NCI-H1105 (cell line): ENCODE results near the gene ADK.
"Not testable (repeated sequence)": the region's sequence is repeated elsewhere in the genome, so short reads cannot be mapped to it uniquely, and the experiment has no call there.

ENCODE experiments used
- DNase-seq: peaks from one replicate; lab custom pipeline; 2025; lab: John Stamatoyannopoulos, UW

Gene ADK

DNA sequence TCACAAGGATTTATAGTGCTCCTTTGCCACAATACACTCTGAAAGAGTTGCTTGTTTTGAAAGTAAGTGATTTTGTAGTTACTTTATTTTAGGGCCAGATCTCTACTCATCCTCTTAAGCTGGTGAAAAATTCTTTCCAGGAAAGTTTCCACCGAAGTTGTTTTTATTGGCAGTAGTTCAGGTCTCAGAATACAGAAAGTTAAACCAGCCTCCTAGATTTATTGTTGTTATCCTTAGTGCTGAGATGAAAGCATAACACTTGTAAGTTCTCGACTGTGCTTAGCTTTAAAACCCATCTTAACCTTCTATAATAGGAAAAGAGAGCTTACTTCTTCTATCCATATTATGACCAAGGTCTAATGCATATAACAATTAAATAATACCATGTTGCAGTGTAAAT lies 5.9 kb upstream of the ADK start:
- DNase-seq: no peak

DNA sequence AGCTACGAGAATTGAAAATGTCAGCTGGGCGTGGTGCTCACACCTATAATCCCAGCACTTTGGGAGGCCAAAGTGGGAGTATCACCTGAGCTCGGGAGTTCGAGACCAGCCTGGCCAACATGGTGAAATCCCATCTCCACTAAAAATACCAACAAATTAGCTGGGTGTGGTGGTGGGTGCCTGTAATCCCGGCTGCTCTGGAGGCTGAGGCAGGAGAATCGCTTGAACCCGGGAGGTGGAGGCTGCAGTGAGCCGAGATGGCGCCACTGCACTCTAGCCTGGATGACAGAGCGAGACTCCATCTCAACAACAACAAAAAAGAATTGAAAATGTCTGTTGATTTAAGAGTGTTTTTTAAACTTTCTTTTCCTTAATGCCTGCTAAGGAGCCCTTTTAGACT lies 4.0 kb upstream of the ADK start:
- not testable (repeated sequence) for DNase-seq

DNA sequence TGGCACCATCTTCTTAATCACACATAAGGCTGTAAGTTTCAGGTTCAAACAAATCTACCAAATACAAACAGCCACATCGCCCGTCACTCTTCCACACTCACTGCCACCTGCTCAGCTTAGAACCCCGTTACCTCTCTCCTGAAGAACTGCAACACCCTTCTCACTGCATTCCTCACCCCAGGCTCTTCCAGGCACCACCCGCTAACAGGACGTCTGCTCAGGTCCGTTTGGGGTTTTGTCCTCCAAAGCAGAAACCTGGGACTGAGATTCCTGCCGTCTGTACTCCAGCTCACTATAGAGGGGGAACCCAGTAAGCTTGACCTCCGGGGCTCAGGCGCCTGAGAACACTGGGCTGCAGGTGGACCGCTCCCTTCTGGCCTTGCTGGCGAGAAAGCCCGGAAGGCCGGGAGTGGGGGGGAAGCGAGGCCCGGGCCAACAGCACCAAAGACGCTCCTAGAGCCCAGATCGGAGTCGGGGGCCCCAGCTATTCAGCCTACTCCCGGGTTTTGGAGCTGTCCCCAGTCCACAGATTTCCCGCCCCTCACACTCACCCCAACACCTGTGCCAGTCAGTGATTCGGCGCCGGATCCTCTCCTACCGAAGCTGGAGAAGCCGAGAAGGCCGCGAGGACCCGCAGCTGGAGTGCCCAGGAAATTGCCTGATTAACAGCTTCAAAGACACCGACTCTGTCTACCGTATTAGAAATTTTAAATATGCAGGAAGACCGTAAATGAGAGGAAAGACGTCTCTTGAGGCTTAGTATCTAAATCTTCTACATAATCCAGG lies 624 bp upstream of the ADK start, which contains the start of gene AP3M1:
TSS of gene AP3M1 (minus strand) at position 625 of the 786 bp plus-strand sequence. CDS start 12,449 bp downstream, outside the sequence.
- peak; percentile 81 for DNase-seq

DNA sequence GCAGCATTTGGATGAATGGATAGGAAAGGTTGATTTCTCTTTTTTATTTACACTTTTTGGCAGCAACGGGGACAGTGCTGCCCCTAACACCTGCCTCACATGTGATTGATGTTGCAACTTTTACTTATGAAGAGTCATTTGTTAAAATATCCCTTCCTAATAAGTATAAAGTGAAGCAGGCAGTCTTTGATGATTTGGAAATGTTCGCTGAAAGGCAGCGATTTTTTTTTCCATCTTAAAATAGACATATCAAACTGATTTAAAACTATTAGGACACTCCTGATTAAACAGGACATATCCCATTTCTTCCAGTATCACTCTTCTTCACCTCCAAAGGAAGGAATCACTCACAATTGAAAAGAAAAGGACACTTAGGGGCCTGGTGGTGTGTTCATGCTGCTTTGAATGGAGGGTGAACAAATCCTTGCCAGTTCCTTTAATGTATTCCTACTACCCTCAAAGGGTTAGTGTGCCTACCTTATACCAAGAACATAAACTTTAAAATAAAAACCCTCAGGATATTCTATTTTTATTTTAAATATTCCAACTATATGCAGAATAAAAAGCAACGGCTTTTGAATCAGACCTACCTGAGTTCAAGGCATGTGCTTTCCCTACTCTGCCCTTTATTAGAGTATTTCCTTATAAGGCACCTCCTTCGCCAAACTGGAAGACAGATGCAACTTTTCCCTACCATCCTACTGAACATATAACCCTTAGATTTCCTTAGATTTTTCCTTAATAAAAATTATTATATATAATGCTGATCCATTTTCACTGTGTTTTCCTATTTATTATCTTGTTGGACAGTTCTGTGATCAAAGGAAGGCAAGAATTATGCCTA lies 1.1 kb downstream of the ADK start:
- no peak for DNase-seq

DNA sequence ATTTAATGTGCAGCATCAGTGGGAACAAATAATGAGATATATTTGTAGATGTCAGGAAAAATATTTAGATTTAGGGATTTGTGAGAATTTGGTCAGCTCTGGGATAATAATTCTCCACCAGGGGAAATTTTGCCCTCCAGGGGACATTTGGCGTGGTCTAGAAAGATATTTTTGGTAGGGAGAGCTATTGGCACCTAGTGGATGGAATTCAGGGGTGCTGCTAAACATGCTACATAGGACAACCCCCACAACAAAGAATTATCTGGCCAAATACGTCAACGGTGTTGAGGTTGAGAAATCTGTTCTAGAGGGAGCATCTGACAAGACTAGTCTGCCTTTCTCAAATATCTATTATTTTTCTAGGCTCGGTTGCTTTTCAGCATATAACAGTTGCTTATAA lies 2.1 kb downstream of the ADK start:
- no peak for DNase-seq

DNA sequence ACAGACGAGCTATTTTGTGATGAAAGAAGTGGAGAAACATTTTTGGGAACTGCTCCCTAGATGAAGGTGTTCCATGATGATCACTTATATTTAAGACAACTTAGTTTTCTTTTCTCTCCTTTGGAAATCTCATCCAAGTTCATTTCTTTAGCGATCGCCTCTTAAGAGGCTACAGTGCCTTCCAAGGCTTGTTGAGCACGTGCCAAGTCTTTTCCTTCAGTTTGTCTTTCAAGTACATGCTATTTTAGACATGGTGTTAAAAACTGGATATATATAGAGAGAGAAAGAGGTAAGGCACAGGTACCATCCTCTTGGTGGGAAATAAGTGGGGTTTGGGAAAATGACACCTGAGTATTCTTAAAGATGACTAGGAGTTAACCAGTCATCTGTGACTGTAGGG lies 2.7 kb downstream of the ADK start:
- DNase-seq: no peak

DNA sequence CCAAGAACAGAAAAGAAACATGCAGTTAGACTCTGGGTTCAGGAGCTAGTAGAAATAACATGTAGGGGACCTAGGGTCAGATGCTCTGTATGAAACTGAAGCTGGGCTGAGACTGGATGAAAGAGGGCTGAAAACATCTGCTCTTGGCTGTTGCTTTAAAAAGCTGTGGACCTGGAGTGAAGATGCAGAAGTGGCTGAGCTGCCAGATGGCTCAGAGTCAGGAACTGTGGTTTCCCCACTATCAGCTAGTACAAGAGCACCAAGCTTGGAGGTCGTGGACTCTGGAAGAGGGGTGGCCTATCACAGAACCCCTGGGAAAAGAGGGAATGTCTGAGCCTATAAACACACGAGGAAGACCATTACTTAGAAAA lies 5.9 kb downstream of the ADK start:
- DNase-seq: no peak

DNA sequence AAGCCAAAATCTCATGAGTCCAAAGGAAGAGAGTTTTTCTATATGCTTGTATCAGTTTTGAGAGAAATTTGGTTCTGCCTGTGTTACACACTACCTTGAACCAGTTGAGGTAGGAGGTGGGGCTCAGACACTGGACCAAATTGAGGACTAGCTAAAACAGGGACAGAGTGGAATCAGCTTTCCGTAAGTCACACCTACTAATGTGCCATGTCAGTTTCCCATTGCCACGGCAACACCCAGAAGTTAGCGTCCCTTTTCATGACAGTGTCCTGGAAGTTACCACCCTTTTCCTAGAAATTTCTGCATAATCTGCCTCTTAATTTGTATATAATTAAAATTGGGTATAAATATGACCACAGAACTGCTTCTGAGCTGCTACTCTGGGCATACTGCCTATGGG lies 9.0 kb downstream of the ADK start:
- no peak for DNase-seq

DNA sequence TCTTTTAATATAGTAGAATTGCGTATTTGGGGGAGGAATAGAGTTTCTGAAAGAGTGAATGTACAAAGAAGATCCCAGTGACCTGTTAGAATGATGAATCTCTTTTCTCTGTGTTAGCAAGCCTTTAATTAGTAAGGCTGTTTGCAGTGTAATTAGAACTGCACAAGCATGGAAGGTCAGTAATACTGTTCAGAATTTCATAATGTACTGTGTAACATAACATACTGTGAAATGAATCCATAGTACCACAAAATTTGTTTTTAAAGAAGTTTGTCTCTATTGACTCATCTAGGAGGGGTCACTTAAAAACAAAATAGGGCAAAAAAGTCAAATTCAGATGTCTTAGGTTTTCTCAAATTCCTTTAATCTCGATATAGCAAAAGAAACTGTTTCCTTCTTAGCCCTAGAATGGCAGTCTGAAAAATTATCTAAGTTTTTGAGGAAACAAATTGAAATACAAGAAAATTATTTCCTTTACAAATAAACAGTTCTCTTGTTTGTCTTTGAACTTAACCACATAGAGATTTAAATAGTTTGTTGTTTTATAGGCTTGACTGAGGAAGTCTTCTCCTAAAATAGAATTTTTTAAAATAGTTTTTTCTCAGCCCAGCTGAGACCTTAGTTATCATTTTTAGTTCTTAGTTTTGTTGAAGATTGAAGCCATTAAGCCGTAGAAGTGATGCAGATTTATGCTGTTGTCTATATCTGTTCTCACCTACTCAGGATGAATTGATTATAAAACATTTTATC lies 12.5 kb downstream of the ADK start:
- no peak for DNase-seq

DNA sequence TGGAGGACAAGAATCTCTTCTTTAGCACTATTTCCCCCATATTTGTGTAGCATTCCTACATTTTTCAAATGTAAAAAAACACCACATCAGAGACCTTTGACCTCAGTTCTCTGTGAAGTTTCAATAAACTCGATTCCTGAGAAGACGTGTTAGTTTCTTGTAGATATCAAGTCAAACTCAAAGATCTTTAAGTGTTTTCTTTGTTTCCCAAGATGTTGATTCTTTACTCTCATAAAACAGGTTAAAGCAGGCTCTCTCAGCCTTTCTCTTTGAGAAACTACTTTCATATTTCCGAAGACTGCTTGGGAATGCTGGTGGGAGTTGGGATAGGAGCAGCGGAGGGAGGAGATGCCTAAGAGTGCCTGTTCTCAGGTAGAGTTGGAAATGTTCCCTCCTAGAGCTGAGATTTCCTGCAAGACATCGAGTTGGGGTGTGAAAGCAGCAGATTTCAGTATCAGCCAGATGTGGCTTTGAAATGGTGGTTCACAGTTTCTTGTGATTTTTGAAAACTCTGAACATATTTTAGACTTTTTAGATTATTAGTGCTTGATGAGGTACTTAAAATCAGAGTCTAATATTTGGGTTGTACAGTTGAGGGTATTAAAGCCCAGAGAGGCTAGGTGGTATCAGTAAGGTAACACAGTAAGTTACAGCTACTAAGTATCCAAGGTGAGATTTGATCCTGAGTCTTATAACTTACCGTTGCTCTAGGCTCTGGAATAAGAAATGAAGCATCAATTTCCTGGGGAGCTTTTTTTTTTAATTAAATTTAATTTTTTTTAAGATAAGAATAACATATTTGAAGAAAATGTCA lies 13.9 kb downstream of the ADK start:
- no peak for DNase-seq

DNA sequence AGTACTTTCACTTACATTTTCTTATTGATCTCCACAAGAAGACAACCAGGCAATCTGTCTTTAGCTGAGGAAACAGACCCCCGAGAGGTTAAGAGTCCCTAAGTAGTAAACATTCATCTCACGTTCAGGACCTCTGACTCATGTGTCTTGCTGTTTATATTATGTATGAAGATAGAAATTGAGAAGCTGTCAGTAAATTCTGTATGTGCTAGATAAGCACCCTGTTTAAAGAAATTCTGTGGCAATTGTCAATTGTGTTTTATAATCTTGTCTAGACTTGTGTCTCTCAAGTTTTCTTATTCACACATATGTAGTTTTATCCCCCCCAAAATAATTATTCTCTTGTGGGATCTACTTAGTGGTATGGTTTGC lies 14.5 kb downstream of the ADK start:
- DNase-seq: no peak

DNA sequence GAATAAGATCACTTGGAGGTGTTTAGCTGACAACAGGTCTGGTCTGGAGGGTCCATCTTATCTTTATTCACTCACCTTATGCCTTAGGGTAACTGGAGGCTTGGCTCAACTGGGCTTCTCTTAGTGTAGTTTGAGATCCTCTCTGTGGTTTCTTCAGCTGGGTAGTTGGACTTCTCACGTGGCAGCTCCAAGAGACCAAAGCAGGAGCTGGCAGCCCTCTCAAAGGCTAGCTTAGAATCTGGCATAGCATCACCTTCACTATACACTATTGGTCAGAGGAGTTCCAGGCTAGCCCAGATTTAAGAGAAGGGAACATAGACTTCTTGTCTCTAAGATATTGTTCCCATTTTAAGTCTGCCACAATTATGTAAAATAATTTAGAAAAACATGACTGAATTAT lies 16.4 kb downstream of the ADK start:
- no peak for DNase-seq

DNA sequence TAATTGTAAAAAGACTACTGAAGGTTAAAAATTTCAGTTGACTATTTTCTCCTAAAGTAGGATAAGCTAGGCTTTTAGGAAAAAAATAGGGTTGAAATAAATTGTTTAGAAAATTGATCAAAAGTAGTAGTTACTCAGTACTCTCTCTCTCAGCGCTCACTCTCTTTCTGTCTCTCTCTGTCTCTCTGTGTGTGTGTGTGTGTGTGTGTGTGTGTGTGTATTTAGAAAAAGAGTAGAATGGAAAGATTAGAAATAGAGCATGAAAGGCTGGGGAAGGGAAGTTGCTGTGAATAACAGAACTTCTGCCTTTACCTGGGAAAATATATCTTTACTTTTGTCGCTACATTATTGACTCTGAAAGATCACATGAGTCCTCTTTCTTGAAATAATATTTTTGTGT lies 20.6 kb downstream of the ADK start:
- no peak for DNase-seq

DNA sequence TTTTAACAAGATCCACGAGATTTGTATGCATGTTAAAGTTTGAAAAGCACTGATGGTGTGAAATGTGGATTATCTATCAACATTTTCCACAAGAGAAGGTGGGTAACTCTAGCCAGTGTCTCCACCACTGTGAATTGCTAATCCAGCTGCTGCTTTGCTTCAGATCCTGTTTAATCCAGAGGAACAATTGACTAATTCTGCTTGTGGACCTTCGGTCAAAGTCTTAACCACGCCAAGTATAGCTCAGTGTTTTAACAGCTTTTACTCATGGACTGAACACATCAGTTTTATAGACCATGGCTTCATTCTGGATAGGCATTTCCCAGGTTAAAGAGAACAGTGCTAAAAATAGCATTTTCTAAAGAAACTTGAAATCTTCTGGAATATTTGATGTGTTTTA lies 23.5 kb downstream of the ADK start:
- DNase-seq: no peak

DNA sequence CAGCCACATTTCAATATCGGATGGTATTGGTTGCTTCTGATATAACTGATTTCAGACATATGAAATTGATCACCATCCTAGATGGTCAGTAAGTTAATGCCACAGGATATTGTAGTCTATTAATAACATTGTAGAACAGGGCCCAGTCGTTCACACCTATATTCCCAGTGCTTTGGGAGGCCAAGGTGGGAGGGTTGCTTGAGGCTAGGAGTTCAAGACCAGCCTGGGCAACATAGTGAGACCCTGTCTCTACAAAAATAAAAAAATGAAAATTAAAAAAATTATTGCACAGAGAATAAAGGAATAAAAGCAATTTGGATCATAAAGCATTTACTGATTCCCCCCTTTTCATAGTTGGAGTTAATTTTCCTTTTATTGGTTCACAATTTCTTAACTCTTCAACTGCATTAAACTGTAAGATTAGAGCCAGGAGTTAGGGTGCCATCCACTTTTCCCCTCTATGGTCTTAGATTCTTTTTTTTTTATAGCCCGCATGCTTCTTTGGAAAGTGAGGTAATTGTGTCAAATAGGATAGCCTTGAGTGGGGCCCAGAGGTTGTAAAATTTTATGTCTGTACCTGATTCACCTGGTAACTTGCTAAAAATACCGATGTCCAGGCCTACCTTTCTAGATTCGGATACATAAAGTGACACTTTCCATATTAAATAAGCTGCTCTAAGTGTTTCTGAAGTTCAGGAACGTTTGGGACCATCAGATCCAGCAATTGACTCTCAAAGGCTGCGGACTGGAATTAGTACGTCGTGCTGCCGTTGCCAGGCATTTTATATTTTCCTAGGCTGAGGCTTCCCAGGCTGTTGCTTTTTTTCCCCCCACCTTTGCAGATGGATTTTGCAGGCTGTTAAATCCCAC lies 24.7 kb downstream of the ADK start:
- no peak for DNase-seq

DNA sequence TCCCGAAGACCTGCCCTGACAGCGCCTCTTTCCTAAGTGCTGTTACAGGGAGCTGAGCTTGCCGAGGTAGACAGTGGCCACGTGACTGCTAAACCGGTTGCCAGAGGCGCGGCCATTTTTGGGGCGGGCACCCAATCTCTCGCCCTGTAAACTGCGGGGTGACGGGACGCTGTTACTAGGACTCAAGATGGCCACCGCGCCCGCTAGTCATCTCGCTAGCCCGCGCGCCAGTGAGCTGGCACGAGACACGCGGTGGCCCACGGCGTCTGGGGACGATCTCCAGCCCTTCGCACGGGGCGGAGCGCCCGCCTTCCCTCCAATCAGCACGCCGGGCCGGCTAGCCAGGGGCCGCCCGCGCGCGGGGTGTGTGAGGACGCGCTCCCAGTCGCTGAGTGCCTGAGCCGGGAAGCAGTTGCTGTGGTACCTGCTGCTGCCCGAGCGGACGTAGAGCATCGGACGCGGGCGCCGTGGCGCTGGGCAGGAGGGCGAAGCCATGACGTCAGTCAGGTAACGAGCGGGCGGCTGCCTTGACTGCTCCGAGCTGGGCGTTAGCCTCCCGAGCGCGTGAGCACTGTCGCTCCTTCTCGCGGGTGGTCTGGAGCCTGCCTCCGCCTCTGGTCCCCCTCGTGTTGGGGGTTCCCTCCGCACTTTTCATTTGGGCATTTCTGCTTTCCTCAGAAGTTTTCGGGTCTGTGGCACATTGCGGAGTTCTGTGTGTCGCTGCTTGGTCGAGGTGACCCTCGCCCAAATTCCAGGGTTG lies 25.5 kb downstream of the ADK start:
- DNase-seq: peak; percentile 90

DNA sequence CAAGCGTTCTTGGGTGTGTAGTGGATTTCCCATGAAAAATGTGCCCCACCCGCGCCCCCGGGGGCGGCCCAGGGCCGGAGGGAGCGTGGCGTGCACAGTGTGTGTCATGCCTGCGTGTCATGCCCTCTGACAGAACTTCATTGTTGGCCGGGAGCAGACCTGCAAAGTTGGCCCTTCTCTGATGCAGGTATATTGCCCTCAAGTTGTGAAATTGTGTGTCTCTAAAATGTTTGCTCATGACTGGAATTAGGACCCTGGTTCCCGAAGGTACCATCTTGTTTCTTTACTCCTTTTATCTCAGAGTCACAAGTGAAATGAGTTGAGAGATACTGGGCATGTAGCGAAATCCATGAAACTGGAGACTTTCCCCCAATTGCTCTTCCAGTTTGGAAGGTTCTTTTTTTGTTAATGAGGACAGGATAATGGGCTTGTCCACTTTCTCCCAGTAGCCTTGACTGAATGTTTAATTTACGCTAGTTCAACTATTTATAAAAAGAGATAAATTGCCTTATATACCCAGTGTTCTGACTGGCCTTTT lies 26.2 kb downstream of the ADK start:
- no peak for DNase-seq

DNA sequence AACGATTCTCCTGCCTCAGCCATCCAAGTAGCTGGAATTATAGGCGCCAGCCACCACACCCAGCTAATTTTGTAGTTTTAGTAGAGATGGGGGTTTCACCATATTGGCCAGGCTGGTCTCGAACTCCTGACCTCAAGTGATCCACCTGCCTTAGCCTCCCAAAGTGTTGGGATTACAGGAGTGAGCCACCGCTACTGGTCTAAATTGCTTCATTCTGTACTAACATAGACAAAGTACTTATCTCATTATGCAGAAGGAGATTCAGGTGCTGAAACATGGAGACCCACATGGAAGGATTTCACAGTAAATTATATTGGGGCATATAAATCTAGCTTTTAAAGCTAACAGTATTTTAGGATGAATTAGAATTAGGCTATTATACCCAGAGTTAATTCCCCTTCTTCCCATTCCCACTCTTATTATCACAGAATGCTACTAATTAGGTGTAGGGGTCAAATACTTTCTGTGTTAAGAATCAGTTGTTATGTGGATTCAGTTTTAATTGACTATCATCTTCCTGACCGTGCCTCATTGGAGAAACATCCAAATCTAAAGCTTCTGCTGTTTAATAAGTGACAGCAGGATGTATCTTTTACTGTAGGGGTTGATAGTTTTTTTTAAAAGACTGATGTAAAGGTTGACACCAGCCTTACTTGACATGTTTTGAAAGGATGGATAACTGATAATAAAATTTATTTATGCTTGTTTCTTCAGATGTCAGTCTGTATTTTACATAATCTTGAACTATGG lies 27.2 kb downstream of the ADK start:
- no peak for DNase-seq

DNA sequence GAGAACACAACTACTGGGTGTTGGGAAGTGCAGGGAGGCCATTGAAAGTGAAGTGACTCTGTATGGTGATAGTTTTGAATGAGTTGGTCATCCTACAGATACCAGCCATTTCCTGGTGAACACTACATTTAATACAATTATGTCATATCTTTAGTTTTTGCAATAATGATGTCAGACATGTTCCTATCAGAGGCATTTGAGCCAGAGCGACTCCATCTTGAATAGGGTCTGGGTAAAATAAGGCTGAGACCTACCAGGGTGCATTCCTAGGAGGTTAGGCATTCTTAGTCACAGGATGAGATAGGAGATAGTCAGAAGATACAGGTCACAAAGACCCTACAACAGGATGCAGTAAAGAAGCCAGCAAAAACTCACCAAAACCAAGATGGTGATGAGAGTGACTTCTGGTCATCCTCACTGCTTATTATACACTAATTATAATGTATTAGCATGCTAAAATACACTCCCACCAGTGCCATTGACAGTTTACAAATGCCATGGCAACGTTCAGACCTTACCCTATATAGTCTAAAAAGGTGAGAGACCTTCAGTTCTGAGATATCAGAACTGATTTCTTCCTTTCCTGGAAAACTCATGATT lies 28.2 kb downstream of the ADK start:
- no peak for DNase-seq
